DND-41 (cell line): ENCODE data around the gene LSMEM2.

Experiments used
- EZH2 ChIP-seq: IDR thresholded peaks from 3 replicates; pipeline ENCODE4 v1.6.1; 2012; ENCODE audit warnings: borderline replicate concordance, low read depth, mild to moderate bottlenecking, moderate library complexity, low read length, inconsistent platforms; ENCODE audit not compliant: severe bottlenecking
- TF ChIP-seq, protein P1 (sequence below): IDR thresholded peaks from 2 replicates; pipeline ENCODE4 v1.5.1; 2012; ENCODE audit warnings: borderline replicate concordance, low read length, moderate library complexity, mild to moderate bottlenecking; ENCODE audit not compliant: poor library complexity, severe bottlenecking; ENCODE audit errors: extremely low read depth

DNA sequence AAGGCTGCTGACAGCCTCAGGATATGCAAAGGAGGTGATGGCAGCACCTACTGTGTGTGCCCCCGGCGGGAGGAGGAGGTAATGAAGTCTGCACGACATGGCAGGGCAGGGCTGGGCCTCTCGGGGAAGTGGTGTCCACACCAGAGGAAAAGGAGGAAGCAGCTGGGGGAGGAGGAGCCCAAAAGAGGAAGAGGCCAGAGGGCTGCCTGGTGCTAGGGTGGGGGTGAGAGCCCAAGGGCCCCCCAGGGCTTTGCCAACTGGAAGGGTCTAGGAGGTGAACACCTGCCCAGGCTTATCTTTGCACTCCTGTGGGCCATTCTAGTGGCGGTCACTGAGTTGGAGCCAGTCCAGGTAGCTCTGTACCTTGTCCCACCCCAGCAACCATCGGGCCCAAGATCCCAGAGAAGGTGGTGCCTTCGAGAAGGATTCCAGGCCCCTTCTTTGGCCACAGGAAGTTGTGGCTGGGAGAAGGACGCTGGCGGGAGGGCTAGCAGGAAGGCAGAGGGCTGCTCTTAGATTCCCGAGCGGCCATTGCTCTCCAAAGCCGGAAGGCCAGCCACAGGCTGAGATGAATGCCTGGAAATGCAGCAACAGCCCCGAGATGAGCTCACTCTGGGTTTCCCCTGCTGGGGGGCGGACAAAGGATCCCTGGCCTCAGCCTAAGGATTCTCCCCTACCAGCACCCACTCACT lies 35.9 kb upstream of the LSMEM2 start:
- TF ChIP-seq EZH2, result no peak
- TF ChIP-seq, protein P1, sequence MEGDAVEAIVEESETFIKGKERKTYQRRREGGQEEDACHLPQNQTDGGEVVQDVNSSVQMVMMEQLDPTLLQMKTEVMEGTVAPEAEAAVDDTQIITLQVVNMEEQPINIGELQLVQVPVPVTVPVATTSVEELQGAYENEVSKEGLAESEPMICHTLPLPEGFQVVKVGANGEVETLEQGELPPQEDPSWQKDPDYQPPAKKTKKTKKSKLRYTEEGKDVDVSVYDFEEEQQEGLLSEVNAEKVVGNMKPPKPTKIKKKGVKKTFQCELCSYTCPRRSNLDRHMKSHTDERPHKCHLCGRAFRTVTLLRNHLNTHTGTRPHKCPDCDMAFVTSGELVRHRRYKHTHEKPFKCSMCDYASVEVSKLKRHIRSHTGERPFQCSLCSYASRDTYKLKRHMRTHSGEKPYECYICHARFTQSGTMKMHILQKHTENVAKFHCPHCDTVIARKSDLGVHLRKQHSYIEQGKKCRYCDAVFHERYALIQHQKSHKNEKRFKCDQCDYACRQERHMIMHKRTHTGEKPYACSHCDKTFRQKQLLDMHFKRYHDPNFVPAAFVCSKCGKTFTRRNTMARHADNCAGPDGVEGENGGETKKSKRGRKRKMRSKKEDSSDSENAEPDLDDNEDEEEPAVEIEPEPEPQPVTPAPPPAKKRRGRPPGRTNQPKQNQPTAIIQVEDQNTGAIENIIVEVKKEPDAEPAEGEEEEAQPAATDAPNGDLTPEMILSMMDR, result no peak
